Measurements from ENCODE around the gene HEG1.

GRCh38 chr3:125010393-125010792 is 45.4 kb downstream of the HEG1 start:
- TF ChIP-seq POLR2A (IDR thresholded peaks at IDR 0.05; ENCODE audit: low read depth, low read length) (no peak), POLR2AphosphoS5 (IDR thresholded peaks at IDR 0.05; ENCODE audit: low read depth, low read length) (no peak), TAF1 (IDR thresholded peaks at IDR 0.05; ENCODE audit: borderline replicate concordance, low read depth, low read length) (no peak)
